ENCODE data around the gene CIB4. TPM values are rescaled to one million over a fixed set of nuclear protein-coding genes. Genes with fewer than 3 reads are reported as not detected.

CIB4 gene
- total and polyA plus RNA-seq, 9 of the 15 experiments (the other 6 are each of a cell fraction or from before 2014, with no cell fraction given): not detected

GRCh38 chr2:26645762-26646161, 4.6 kb upstream of the CIB4 start:
- ChIA-PET POLR2A (no interaction called here), CTCF (ENCODE audit: low intra/inter-chr PET ratio) (no interaction called here)
- Histone ChIP-seq H3K9me3 (replicated peaks; ENCODE audit: control insufficient read depth, insufficient read depth, low read depth, low read length) (0 out of 2 replicates have a peak, but pooled peaks cover 2% of the 10 kb centered on the region), H3K4me1 (replicated peaks in 1 of 2; ENCODE audit: control insufficient read depth in 2 of 2, insufficient read depth in 2 of 2, low read length in 2 of 2) (no peaks in the 10 kb centered on the region), H3K79me2 (ENCODE audit: control insufficient read depth, insufficient read depth, low read length) (no peaks in the 10 kb centered on the region), H3K36me3 (ENCODE audit: control insufficient read depth, insufficient read depth, low read length) (no peaks in the 10 kb centered on the region), H4K20me1 (replicated peaks; ENCODE audit: control insufficient read depth, insufficient read depth, low read length) (no peaks in the 10 kb centered on the region), H3K9me1 (ENCODE audit: control insufficient read depth, insufficient read depth, low read length) (no peaks in the 10 kb centered on the region), H3K4me2 (ENCODE audit: insufficient read depth, low read length) (no peak overlapping the region), H2AFZ (ENCODE audit: low read depth, low read length) (no peak overlapping the region), H3K4me3 (no peak overlapping the region), H3K27me3 (ENCODE audit: control insufficient read depth in 2 of 2, insufficient read depth in 2 of 2, low read length in 2 of 2) (peaks cover 21 to 74% of the 10 kb centered on the region in 2 experiments), H3K9ac (ENCODE audit: insufficient read depth in 1 of 2, low read depth in 2 of 2, low read length in 2 of 2) (no peak overlapping the region), H3K27ac (ENCODE audit: extremely low read depth, low read depth, low read length) (no peak overlapping the region)
- intact Hi-C loops (cut with micrococcal nuclease) (no loop called here), in situ Hi-C loops (cut with MboI) (no loop called here)
- whole genome bisulfite sequencing (ENCODE audit: insufficient coverage, low coverage, missing lambda C conversion rate): under 1% methylated on average over 10 of the region's 10 CpGs
- ATAC-seq (no peak), DNase-seq (ENCODE audit: extremely low read depth in 1 of 4, low spot score in 3 of 4) (no peak), FAIRE-seq (no peak)
- BruUV-seq (replicated peaks): no TSS peak
- no peak for TF ChIP-seq E2F4 (CRISPR knock-in tag; IDR thresholded peaks at IDR 0.05; ENCODE audit: low read depth)
- no peak for TF ChIP-seq SMAD2 (IDR thresholded peaks at IDR 0.05; ENCODE audit: low read depth, low read length)
- TF ChIP-seq LCOR (CRISPR knock-in tag; IDR thresholded peaks at IDR 0.05): no peak
- no peak for TF ChIP-seq KLF13 (tag; IDR thresholded peaks at IDR 0.05; ENCODE audit: borderline replicate concordance, low read depth)
- TF ChIP-seq ZNF280B (CRISPR knock-in tag; IDR thresholded peaks at IDR 0.05): no peak
- TF ChIP-seq FOXA1 (IDR thresholded peaks at IDR 0.05; ENCODE audit: borderline replicate concordance): no peak
- no peak for TF ChIP-seq ZBTB43 (CRISPR knock-in tag; IDR thresholded peaks at IDR 0.05)
- TF ChIP-seq ZFP30 (CRISPR knock-in tag; IDR thresholded peaks at IDR 0.05; ENCODE audit: borderline replicate concordance): no peak
- no peak for TF ChIP-seq GABPB2 (CRISPR knock-in tag; conservative IDR thresholded peaks at IDR 0.05)
- TF ChIP-seq KAT2B (IDR thresholded peaks at IDR 0.05; ENCODE audit: low read depth, low read length): no peak
